GM10266 (cell line): ENCODE data around the gene ADSS1.

Experiments used
- DNase-seq: peaks from one replicate; pipeline ENCODE4 v3.0.0; 2012; ENCODE audit errors: extremely low spot score
- TF ChIP-seq, protein P1 (sequence below): IDR thresholded peaks from 2 replicates; pipeline ENCODE4 v1.5.1; 2012; ENCODE audit warnings: mild to moderate bottlenecking, low read depth; ENCODE audit not compliant: control insufficient read depth, insufficient read depth; ENCODE audit errors: missing control alignments

Gene ADSS1

DNA sequence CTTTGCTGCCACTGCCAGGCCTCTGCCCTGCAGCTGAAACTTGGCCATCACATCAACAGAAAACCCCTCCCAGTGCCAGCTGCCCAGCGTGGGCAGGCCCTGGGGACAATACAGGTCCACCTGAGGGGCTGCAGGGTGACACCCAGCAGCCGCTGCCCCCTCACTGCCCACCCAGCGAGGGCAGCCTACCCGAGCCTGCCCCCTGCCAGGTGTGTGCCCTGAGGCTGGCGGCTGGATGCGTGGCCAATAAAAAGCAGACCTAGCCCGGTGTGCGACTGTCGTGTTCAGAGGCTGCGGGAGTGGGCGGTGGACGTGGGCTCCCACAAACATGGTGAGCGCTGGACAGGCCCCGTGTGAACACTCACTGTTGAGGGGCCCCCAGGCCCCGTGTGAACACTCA lies 4.7 kb upstream of the ADSS1 start:
- TF ChIP-seq, protein P1, sequence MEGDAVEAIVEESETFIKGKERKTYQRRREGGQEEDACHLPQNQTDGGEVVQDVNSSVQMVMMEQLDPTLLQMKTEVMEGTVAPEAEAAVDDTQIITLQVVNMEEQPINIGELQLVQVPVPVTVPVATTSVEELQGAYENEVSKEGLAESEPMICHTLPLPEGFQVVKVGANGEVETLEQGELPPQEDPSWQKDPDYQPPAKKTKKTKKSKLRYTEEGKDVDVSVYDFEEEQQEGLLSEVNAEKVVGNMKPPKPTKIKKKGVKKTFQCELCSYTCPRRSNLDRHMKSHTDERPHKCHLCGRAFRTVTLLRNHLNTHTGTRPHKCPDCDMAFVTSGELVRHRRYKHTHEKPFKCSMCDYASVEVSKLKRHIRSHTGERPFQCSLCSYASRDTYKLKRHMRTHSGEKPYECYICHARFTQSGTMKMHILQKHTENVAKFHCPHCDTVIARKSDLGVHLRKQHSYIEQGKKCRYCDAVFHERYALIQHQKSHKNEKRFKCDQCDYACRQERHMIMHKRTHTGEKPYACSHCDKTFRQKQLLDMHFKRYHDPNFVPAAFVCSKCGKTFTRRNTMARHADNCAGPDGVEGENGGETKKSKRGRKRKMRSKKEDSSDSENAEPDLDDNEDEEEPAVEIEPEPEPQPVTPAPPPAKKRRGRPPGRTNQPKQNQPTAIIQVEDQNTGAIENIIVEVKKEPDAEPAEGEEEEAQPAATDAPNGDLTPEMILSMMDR = no peak
- no peak for DNase-seq

DNA sequence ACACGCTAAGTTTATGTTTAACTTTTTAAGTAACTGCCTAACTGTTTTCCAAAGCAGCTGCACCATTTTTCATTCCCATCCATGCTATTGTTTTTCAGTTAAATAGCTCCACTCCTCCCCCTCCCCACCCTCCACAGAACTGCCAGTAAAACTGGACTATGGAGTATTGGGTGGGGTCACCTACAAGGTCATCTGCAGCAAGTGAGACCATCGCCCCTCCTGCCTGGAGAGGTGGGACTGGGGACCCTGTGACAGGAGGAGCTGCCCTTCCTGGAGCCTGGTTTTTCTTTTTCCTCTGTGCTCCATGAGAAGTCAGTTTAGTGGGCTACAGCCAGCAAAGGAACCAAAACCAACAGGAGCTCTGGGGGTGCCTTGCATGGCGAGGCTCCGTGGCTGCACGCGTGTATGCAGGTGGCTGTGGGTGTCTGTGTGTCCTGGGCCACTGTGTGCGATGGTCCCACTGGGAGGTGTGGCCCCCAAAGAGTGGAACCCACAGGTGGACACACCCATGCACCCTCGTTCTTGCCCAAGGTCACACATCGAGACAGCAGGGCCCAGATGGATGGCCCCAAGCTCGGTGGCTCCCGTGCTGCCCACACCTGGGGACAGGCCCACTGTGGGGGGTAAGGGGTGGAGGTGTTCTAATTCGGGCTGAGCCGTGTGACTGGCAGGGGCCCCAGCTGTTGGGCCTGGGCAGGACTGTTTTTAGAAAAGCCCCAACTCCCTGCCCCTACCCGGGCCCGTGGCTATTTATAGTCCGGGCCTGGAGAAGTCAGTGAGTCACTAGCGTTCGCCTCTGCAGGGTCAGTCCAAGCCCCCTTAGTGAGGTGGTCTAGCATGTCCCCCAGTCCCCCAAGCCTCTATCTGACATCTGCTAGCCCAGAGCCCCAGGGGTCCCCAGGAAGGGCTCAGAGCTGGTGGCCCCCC lies 2.3 kb upstream of the ADSS1 start:
- no peak for DNase-seq
- TF ChIP-seq, protein P1 = no peak

DNA sequence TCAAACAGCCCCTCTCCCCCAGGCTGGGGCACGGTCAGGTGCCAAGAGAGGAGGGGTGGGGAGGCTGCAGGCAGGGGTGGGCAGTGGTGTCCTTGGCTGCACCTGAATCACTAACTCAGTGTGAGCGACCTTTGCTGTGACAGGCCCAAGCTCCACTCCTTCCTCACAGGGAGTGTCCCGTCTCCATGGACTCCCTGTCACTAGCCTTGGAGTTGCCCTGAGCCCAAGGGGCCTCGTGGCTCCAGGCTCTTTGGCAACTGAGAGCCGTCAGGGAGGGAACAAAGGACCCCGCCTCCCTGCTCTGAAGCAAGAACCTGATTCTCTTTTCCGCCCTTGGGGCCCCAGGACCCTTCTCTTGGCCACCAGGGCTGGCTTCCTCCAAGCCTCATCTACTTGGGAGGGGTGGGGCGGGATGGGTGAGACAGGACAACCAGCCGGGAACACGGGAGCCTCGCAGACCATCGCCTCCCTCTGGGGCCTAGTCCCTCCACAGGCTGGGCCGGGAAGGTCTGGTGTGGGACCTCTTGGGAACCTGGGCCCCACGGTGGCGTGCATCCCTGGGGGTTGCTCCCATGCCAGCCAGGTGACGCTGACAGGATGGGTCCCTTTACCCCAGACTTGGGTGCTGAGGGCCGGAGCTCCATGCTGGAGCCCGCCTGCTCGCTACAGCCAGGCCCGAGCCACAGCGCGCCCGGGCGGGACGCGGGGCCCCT lies 935 bp upstream of the ADSS1 start:
- DNase-seq = no peak
- TF ChIP-seq, protein P1 = no peak

DNA sequence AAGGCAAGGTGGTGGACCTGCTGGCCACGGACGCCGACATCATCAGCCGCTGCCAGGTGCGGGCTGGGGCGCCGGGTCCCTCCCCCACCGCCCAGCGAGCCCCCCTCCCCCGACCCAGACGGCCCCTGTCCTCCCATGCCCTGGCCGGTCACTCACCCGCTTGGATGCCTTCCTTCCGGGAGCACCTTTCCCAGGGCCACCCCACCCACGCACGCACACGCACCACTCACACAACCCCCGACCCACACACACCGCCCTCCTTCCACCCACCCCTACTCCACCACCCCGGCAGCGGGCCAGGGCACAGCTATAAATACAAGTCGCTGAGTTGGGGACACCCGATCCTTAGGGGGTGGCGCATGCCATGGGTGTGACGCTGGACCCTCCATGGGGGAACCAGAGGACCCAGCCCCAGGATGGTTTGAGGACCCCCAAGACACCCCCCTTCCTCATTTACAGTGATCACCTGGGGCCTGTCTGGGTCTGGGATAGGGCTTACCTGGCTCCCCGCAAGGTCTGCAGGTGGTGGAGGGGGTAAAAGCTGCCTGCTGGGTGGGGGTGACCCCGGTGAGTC lies 465 bp downstream of the ADSS1 start:
- TF ChIP-seq, protein P1 = no peak
- DNase-seq = no peak

DNA sequence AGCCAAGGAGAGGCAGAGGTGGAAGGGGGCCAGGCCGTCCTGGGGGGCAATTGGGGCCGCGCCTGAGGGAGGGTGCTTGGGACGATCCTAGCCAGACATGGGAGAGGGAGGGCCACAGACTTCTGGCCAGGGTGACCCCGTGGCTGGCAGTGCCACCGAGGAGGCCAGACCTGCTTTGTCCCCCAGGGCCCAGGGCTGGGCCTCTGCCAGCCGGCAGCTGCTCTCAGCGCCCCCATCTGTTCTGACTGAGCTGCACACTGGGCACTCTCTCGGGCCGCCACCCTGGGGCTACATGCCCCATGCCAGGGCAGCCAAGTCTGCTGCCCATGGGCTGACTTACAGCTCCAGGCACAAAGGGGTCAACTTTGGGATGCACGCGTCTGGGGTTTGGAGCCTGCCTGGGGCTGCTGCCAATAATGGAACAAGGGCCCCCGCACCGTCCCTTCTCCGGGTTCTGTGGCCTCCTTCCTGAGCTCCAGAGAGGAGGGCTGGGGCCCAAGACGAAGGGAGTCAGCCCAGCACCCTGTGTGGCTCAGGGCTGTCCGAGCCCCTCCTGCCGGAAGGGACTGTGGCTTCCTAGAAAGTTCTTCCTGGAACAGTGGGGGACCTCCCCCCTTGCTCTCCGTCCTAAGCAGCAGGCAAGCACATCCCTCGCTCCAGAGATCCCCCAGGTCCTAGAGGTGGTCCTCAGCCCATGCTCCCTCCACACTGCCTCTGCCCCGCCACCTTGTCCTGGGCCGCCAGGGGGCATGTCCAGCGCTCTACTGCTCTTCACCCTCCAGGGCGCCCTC lies 1.1 kb downstream of the ADSS1 start:
- no peak for DNase-seq

DNA sequence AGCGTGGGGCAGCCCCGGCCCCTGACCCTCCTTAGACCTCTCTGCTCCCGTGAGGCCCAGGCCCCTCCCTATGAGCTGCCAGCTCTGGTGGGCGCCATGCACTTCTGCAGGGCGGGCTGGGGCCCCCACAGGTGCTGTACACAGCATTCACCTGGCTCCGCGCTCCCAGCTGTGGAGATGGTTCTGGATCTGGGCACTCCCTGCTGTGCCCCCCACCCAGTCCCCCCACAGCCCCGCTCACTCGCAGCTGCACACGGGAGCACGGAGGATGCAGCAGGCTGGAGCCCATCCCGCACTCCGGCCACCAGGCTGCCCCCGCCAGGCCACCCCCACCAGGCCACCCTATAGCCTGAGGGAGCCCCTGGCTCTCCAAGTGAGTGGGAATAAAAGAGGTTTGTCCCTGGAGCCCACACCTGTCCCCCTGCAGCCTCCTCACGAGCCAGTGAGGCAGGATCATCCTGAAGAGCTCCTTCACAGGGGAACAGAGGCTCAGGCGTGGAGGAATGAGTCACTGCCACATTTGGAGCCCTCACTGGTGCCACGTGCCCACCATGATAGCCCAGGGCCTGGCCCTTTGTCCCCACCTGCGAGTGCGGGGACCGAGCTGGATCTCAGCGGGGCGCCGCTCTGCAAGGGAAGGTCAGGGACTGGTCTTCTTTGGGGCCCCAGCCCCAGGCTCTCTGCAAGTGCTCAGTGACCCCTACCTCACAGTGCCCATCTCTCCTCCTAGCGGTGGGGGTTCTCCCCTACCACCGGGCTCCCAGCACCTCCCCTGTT lies 1.9 kb downstream of the ADSS1 start:
- TF ChIP-seq, protein P1 = no peak
- no peak for DNase-seq

More for the DNA sequence above, 1.1 kb downstream of the ADSS1 start:
- TF ChIP-seq, protein P1 = no peak
